GM10266 (cell line): Measurements from ENCODE around the gene TM4SF20.
"Not testable (repeated sequence)": the region's sequence is repeated elsewhere in the genome, so short reads cannot be mapped to it uniquely, and the experiment has no call there.

Experiments used
- DNase-seq: peaks from one replicate; pipeline ENCODE4 v3.0.0; 2012; ENCODE audit errors: extremely low spot score
- TF ChIP-seq, protein P1 (sequence below): IDR thresholded peaks from 2 replicates; pipeline ENCODE4 v1.5.1; 2012; ENCODE audit warnings: mild to moderate bottlenecking, low read depth; ENCODE audit not compliant: control insufficient read depth, insufficient read depth; ENCODE audit errors: missing control alignments

Gene TM4SF20

DNA sequence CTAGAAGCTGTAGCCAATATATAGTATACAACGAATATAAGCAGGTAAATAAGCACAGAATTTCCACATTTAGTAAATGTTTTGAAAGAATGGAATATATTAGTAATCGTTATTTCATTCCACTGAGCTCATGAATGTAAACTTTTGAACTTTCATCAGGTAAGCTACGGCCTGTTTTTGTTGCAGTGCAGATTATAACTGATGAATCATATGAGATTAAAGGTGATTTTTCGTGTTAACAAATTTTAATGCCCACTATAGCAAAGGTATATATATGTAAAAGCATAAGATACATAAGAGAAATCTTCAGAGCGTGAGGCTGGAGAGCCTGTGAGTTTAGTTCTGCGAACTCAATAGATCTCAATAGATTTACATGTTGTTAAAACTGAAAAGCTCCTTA lies 7.5 kb upstream of the TM4SF20 start:
- TF ChIP-seq, protein P1, sequence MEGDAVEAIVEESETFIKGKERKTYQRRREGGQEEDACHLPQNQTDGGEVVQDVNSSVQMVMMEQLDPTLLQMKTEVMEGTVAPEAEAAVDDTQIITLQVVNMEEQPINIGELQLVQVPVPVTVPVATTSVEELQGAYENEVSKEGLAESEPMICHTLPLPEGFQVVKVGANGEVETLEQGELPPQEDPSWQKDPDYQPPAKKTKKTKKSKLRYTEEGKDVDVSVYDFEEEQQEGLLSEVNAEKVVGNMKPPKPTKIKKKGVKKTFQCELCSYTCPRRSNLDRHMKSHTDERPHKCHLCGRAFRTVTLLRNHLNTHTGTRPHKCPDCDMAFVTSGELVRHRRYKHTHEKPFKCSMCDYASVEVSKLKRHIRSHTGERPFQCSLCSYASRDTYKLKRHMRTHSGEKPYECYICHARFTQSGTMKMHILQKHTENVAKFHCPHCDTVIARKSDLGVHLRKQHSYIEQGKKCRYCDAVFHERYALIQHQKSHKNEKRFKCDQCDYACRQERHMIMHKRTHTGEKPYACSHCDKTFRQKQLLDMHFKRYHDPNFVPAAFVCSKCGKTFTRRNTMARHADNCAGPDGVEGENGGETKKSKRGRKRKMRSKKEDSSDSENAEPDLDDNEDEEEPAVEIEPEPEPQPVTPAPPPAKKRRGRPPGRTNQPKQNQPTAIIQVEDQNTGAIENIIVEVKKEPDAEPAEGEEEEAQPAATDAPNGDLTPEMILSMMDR = no peak
- DNase-seq = no peak

DNA sequence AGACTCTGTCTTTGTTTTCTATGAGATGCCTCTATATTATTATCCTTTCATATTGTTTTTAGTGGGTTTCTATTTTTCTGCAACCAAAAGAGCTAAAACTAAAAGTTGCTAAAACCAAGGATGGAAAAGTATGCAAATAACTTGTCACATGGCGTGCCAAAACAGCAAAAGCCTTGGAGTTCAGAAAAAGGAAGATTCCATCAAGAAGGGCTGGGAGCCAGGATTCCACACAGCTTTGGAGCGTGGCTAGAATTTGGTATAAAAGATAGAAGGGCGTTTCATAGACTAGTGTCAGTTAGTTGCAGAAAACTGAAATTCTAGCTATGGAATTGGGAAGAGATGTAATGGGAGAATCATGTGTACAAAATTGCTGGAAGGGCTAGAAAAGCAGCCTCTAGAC lies 4.6 kb upstream of the TM4SF20 start:
- TF ChIP-seq, protein P1 = no peak
- no peak for DNase-seq

DNA sequence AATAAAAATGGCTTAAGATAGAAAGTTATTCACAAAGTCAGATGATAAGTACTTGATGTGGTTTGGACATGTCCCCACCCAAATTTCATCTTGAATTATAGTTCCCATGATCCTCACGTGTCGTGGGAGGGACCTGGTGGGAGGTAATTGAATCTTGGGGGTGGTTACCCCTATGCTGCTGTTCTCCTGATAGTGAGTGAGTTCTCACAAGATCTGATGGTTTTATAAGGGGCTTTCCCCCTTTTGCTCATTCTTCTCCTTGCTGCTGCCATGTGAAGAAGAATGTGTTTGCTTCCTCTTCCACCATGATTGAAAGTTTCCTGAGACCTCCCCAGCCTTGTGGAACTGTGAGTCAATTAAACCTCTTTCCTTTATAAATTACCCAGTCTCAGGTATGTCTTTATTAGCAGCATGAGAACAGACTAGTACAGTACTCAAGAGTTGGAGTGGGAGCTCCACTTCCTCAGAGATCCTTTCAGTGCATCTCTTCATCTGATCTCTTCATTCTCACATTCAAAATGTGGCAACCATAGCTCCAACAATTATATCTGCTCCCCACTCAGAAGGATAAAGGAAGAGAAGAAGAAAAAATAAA lies 3.2 kb upstream of the TM4SF20 start:
- not testable (repeated sequence) for DNase-seq

DNA sequence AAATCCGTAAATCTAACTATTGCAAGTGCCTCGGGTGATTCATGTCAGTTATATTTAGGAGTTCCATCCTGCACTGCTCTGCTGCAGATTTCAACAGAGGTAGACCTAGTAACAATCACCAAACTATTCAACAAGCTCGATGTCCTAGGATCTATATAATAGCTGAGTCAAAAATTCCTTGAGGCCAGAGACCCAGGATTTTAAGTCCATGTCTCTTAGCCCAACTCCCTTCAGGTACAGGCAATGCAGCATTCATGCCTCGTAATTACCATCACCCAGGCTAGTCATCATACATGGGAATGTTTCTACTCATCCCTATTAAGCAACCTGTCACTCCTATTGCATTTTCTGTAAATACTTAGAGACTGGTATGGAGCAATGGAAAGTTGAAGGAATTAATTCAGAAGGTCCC lies 729 bp downstream of the TM4SF20 start:
- TF ChIP-seq, protein P1 = no peak
- no peak for DNase-seq

DNA sequence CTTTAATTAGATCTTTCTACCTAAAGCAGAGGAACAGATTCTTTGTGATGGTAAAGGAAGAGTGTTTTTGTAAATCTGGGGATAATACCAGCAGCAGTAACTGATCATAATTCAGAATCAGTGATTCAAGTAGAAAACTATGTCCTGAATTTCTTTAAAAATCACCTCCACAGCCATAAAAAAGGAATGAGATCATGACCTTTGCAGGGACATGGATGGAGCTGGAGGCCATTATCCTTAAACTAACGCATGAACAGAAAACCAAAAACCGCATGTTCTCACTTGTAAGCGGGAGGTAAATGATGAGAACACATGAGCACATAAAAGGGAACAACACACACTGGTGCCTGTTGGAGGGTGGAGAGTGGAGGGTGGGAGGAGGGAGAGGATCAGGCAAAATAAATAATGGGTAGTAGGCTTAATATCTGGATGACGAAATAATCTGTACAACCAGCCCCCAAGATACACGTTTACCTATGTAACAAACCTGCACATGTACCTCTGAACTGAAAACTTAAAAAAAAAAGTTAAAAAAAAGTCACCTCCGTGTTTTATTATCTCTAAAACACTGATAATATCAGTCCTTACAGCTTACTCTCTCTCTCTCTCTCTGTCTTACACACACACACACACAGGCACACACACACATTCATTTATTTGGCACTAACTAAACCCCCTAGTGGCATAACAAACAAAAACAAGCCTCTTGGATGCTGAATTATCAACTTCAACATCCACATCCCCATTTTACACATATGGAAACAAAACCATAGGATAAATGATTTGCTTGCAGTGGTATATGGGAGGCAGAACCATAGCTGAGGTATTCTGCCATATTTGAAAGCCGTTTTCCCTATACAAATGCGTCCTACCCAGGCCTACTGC lies 1.4 kb downstream of the TM4SF20 start:
- TF ChIP-seq, protein P1 = no peak
- no peak for DNase-seq

DNA sequence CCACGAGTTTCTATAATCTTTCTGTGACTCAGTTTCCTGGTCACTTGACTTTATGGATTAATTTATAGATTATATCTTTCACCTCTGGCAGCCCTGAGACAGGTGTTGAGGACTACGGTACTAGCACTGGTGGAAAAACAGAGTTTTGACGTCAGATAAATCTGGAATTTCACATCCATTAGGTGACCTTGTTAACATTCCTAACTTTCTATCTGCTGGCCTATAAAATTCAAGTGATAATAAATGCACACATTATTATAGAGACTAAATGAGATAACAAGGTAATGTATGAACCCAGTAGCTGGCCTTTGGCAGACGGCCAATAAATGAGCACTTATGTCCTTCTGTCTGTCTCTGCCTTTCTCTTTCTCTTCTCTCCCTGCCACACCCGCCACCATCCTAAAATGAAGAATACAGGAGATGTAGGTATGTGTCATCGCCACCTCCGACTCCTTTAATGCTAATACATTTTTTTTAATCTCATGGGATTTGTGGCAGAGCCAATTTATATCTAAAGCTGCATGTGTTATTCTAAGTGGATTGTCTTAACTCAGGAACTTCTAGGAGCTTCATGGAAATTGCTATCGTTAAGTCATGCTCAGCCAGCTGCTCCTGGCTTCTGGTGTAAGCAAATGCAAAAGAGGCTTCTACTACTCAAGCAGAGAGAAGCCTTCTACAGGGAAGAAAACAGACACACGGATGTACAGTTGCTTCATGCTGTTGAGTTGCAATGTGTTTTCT lies 2.3 kb downstream of the TM4SF20 start:
- TF ChIP-seq, protein P1 = no peak
- DNase-seq = no peak

DNA sequence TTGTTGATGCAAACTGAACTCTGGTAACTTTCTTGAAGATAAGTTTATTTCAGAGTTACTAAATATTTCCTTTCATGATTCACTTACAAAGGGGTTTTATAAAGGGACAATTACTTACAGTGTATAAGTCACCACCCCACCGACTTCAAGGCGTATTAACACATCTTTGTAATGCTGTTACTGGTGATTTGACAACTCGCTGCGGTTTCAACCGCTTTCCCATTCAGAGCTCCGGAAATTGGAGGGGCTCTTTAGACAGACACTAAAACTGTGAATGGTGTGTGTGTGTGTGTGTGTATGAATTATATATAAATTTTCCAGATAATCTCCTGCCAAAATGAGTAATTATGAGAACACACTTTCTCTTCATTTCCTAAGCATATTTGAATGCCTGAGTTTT lies 4.9 kb downstream of the TM4SF20 start:
- no peak for DNase-seq
- TF ChIP-seq, protein P1 = no peak
